Neural cell (in vitro differentiated cells): ENCODE measurements around the gene TPD52L2. TPM values are rescaled to one million over a fixed set of nuclear protein-coding genes. Genes with fewer than 3 reads are reported as not detected.

Source experiments
- H2AFZ ChIP-seq: fragments of 200-600, 300-800 bp; sonication (generic), shearing (Covaris generic); 2 replicates; pipeline ENCODE4 v1.6.0; 2014; ENCODE audit warnings: low read depth, mild to moderate bottlenecking, antibody characterized with exemption, low read length, moderate library complexity
- H3F3A ChIP-seq: fragments of 200-600 bp; shearing (Covaris generic); 2 replicates; pipeline ENCODE4 v1.6.1; 2016; ENCODE audit warnings: mild to moderate bottlenecking, moderate library complexity, mixed read lengths, antibody characterized with exemption, low read length; ENCODE audit not compliant: insufficient read depth, poor library complexity, severe bottlenecking
- H3K27ac ChIP-seq: fragments of 200-600, 300-800 bp; sonication (generic), shearing (Covaris generic); 2 replicates; pipeline ENCODE4 v1.5.1; 2014; ENCODE audit warnings: mild to moderate bottlenecking, low read length, moderate library complexity
- H3K27me3 ChIP-seq: fragments of 300-800, 200-600 bp; sonication (generic), shearing (Covaris generic); 2 replicates; pipeline ENCODE4 v1.6.0; 2014; ENCODE audit warnings: mild to moderate bottlenecking, low read depth, low read length, moderate library complexity; ENCODE audit not compliant: insufficient read depth
- H3K36me3 ChIP-seq: fragments of 300-800, 200-600 bp; sonication (generic), shearing (Covaris generic); 2 replicates; pipeline ENCODE4 v1.5.1; 2014; ENCODE audit warnings: mild to moderate bottlenecking, antibody characterized with exemption, low read length, moderate library complexity; ENCODE audit not compliant: insufficient read depth
- H3K4me2 ChIP-seq: fragments of 300-800, 200-600 bp; sonication (generic), shearing (Covaris generic); 2 replicates; pipeline ENCODE4 v1.6.0; 2014; ENCODE audit warnings: mild to moderate bottlenecking, low read length
- H3K4me3 ChIP-seq: fragments of 300-800, 200-600 bp; sonication (generic), shearing (Covaris generic); 2 replicates; pipeline ENCODE4 v1.5.1; 2014; ENCODE audit warnings: mild to moderate bottlenecking, low read length, moderate library complexity
- H3K79me2 ChIP-seq: fragments of 200-600 bp; shearing (Covaris generic); replicated peaks from 2 replicates; pipeline ENCODE4 v1.6.0; 2014; ENCODE audit warnings: mild to moderate bottlenecking, low read length, moderate library complexity; ENCODE audit not compliant: insufficient read depth
- H3K9ac ChIP-seq: fragments of 300-800, 200-600 bp; sonication (generic), shearing (Covaris generic); 2 replicates; pipeline ENCODE4 v1.6.1; 2016; ENCODE audit warnings: mild to moderate bottlenecking, low read length, mixed read lengths
- H3K9me2 ChIP-seq: fragments of 200-600 bp; shearing (Covaris generic); 2 replicates; pipeline ENCODE4 v1.6.1; 2016; ENCODE audit warnings: mild to moderate bottlenecking, low read length, mixed read lengths; ENCODE audit not compliant: insufficient read depth
- H3K9me3 ChIP-seq: fragments of 200-600, 300-800 bp; sonication (generic), shearing (Covaris generic); 2 replicates; pipeline ENCODE4 v1.6.1; 2016; ENCODE audit warnings: mild to moderate bottlenecking, mixed run types, low read length, moderate library complexity, mixed read lengths
- H4K20me1 ChIP-seq: fragments of 200-600 bp; shearing (Covaris generic); 2 replicates; pipeline ENCODE4 v1.6.1; 2016; ENCODE audit warnings: mild to moderate bottlenecking, mixed run types; ENCODE audit not compliant: insufficient read depth
- CTCF ChIP-seq: fragments of 450-650 bp; IDR thresholded peaks from 2 replicates; pipeline ENCODE4 v1.5.1; 2014; ENCODE audit warnings: antibody characterized with exemption, mild to moderate bottlenecking, moderate library complexity; ENCODE audit not compliant: poor library complexity, severe bottlenecking
- EP300 ChIP-seq: fragments of 450-650 bp; conservative IDR thresholded peaks from 2 replicates; pipeline ENCODE4 v1.6.1; 2014; ENCODE audit warnings: antibody characterized with exemption, mild to moderate bottlenecking, moderate library complexity; ENCODE audit not compliant: poor library complexity, severe bottlenecking
- EZH2 ChIP-seq: fragments of 200-600, 300-800 bp; shearing (Covaris generic), sonication (generic); IDR thresholded peaks from 2 replicates; pipeline ENCODE4 v1.6.1; 2014; ENCODE audit warnings: antibody characterized with exemption, low read length, borderline replicate concordance, mild to moderate bottlenecking; ENCODE audit not compliant: insufficient read depth, poor library complexity, severe bottlenecking
- MXI1 ChIP-seq: fragments of 450-650 bp; conservative IDR thresholded peaks from 2 replicates; pipeline ENCODE4 v1.6.1; 2014; ENCODE audit warnings: antibody characterized with exemption, mild to moderate bottlenecking; ENCODE audit not compliant: poor library complexity, severe bottlenecking
- POLR2AphosphoS5 ChIP-seq: IDR thresholded peaks from 2 replicates; pipeline ENCODE4 v1.6.1; 2012
- RAD21 ChIP-seq: fragments of 450-650 bp; conservative IDR thresholded peaks from 2 replicates; pipeline ENCODE4 v1.6.1; 2014; ENCODE audit warnings: antibody characterized with exemption, mild to moderate bottlenecking, moderate library complexity
- REST ChIP-seq: IDR thresholded peaks from 2 replicates; pipeline ENCODE4 v1.6.1; 2012; ENCODE audit warnings: borderline replicate concordance
- SMC3 ChIP-seq: fragments of 450-650 bp; conservative IDR thresholded peaks from 2 replicates; pipeline ENCODE4 v1.6.1; 2014; ENCODE audit warnings: antibody characterized with exemption, mild to moderate bottlenecking, moderate library complexity; ENCODE audit not compliant: poor library complexity
- TAF1 ChIP-seq: IDR thresholded peaks from 2 replicates; pipeline ENCODE4 v1.6.1; 2012; ENCODE audit warnings: low read depth
- polyA plus RNA-seq: library from polyadenylated mRNA; depleted of rRNA; stranded (reverse); fragments of >200 nt; gene quantifications from 2 replicates; pipeline ENCODE4 v1.2.3, GENCODE V29; 2014

TPD52L2 gene
- polyA plus RNA-seq, 1 donor from 2014 or later, result 142 TPM

- no peak overlapping the region for H3K4me3 ChIP-seq
- no peak overlapping the region for H3K9ac ChIP-seq
- TF ChIP-seq SMC3 (no peak), POLR2AphosphoS5 (no peak), EP300 (no peak), MXI1 (no peak), EZH2 (no peak), REST (no peak), TAF1 (no peak), CTCF (no peak), RAD21 (no peak)
- no peaks in the 10 kb centered on the region for H3F3A ChIP-seq
- H3K9me3 ChIP-seq, result no peaks in the 10 kb centered on the region
- H3K9me2 ChIP-seq, result no peaks in the 10 kb centered on the region
- no peaks in the 10 kb centered on the region for H4K20me1 ChIP-seq
- no peak overlapping the region for H3K4me2 ChIP-seq
- H3K27ac ChIP-seq, result no peak overlapping the region
- H2AFZ ChIP-seq, result no peak overlapping the region
- no peaks in the 10 kb centered on the region for H3K36me3 ChIP-seq
- H3K79me2 ChIP-seq, result peaks cover 5% of the 10 kb centered on the region
- no peaks in the 10 kb centered on the region for H3K27me3 ChIP-seq
Observed at GRCh38 chr20:63920226-63920625, 55.2 kb downstream of the TPD52L2 start.

GRCh38 chr20:63923651-63924050 lies 58.6 kb downstream of the TPD52L2 start:
- Histone ChIP-seq H2AFZ (no peak overlapping the region), H3K9ac (no peak overlapping the region), H3K27ac (no peak overlapping the region), H3K79me2 (no peaks in the 10 kb centered on the region), H3K4me3 (no peak overlapping the region), H3K27me3 (no peaks in the 10 kb centered on the region), H3K9me3 (no peaks in the 10 kb centered on the region), H3K9me2 (no peaks in the 10 kb centered on the region), H3F3A (no peaks in the 10 kb centered on the region), H3K4me2 (no peak overlapping the region), H4K20me1 (no peaks in the 10 kb centered on the region), H3K36me3 (no peaks in the 10 kb centered on the region)
- TF ChIP-seq MXI1 (no peak), EZH2 (no peak), REST (no peak), SMC3 (no peak), RAD21 (no peak), POLR2AphosphoS5 (no peak), EP300 (no peak)
